ENCODE data around the gene OSGEP.

Gene OSGEP

DNA sequence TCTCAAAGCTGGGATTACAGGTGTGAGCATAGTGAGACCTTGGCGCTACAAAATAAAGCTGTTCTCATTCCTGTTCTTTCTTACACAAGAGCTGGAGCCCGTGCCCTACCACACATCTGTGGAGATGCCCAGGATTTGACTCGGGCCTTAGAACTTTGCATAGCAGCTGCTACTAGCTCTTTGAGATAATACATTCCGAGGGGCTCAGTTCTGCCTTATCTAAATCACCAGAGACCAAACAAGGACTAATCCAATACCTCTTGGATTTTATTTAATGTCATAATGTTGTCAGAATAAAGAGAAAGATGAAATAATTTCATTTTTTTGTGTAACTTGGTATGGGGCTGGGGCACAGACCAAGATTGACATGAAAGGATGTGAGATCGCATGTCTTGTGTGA, 22.2 kb upstream of the OSGEP start:
- no peak for DNase-seq (ENCODE audit: low read depth in 1 of 2, low spot score in 1 of 2)
- H3K27ac ChIP-seq (replicated peaks), result peak overlapping the region; percentile 50
- TF ChIP-seq, protein P1, sequence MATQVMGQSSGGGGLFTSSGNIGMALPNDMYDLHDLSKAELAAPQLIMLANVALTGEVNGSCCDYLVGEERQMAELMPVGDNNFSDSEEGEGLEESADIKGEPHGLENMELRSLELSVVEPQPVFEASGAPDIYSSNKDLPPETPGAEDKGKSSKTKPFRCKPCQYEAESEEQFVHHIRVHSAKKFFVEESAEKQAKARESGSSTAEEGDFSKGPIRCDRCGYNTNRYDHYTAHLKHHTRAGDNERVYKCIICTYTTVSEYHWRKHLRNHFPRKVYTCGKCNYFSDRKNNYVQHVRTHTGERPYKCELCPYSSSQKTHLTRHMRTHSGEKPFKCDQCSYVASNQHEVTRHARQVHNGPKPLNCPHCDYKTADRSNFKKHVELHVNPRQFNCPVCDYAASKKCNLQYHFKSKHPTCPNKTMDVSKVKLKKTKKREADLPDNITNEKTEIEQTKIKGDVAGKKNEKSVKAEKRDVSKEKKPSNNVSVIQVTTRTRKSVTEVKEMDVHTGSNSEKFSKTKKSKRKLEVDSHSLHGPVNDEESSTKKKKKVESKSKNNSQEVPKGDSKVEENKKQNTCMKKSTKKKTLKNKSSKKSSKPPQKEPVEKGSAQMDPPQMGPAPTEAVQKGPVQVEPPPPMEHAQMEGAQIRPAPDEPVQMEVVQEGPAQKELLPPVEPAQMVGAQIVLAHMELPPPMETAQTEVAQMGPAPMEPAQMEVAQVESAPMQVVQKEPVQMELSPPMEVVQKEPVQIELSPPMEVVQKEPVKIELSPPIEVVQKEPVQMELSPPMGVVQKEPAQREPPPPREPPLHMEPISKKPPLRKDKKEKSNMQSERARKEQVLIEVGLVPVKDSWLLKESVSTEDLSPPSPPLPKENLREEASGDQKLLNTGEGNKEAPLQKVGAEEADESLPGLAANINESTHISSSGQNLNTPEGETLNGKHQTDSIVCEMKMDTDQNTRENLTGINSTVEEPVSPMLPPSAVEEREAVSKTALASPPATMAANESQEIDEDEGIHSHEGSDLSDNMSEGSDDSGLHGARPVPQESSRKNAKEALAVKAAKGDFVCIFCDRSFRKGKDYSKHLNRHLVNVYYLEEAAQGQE (IDR thresholded peaks at IDR 0.05; ENCODE audit: insufficient replicate concordance, low read depth), result no peak
- no peak for TF ChIP-seq SPI1 (IDR thresholded peaks at IDR 0.05; ENCODE audit: borderline replicate concordance, low read depth)
- TF ChIP-seq, protein P2, sequence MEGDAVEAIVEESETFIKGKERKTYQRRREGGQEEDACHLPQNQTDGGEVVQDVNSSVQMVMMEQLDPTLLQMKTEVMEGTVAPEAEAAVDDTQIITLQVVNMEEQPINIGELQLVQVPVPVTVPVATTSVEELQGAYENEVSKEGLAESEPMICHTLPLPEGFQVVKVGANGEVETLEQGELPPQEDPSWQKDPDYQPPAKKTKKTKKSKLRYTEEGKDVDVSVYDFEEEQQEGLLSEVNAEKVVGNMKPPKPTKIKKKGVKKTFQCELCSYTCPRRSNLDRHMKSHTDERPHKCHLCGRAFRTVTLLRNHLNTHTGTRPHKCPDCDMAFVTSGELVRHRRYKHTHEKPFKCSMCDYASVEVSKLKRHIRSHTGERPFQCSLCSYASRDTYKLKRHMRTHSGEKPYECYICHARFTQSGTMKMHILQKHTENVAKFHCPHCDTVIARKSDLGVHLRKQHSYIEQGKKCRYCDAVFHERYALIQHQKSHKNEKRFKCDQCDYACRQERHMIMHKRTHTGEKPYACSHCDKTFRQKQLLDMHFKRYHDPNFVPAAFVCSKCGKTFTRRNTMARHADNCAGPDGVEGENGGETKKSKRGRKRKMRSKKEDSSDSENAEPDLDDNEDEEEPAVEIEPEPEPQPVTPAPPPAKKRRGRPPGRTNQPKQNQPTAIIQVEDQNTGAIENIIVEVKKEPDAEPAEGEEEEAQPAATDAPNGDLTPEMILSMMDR (IDR thresholded peaks at IDR 0.05; ENCODE audit: insufficient read depth, low read length), result no peak
- TF ChIP-seq POLR2AphosphoS5 (IDR thresholded peaks at IDR 0.05; ENCODE audit: low read depth), result no peak
- H3K4me3 ChIP-seq (replicated peaks; ENCODE audit: insufficient read depth, low read length), result no peak overlapping the region
- H3K27me3 ChIP-seq (ENCODE audit: insufficient read depth, poor library complexity, severe bottlenecking), result no peaks in the 10 kb centered on the region

DNA sequence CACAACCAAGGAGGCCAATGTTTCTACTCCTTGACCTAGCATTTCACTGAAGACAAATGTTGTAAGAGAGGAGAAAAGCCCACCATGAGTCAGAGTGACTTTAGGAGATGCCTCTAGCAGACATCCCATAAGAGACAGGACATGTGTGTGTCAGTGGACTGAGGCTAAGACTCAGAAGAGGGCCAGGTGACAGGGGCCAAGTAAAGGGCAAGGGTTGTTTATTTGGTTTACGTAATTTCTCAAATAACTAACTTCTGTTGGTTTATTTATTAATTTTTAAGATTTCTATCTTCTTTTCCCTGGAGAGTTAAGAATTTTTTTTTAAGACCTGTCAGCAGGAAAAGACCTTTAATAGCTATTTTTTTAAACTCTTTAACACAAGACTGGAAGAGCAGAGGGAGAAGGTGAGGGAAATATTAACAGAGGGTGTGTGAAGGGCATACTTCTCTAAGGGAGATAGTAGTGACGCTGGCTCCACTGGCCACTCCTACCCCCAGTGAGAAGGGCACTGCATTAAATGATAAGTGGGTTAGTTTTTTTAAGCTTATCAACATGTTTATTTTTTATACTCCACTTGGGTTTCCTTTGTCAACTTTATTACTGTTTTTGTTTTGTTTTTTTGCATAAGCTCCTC, 18.0 kb upstream of the OSGEP start:
- H3K27me3 ChIP-seq (ENCODE audit: insufficient read depth, poor library complexity, severe bottlenecking), result no peaks in the 10 kb centered on the region
- DNase-seq (ENCODE audit: low read depth in 1 of 2, low spot score in 1 of 2), result no peak
- no peak overlapping the region; the same call in 1 of the 2 replicates for H3K4me3 ChIP-seq (replicated peaks; ENCODE audit: insufficient read depth, low read length)
- peak overlapping the region; percentile 98 for H3K27ac ChIP-seq (replicated peaks)
- TF ChIP-seq, protein P2 (IDR thresholded peaks at IDR 0.05; ENCODE audit: insufficient read depth, low read length), result no peak
- TF ChIP-seq GABPA (IDR thresholded peaks at IDR 0.05; ENCODE audit: low read depth) (no peak), POLR2AphosphoS5 (IDR thresholded peaks at IDR 0.05; ENCODE audit: low read depth) (no peak), SPI1 (IDR thresholded peaks at IDR 0.05; ENCODE audit: borderline replicate concordance, low read depth) (no peak)
- TF ChIP-seq, protein P1 (IDR thresholded peaks at IDR 0.05; ENCODE audit: insufficient replicate concordance, low read depth), result no peak

DNA sequence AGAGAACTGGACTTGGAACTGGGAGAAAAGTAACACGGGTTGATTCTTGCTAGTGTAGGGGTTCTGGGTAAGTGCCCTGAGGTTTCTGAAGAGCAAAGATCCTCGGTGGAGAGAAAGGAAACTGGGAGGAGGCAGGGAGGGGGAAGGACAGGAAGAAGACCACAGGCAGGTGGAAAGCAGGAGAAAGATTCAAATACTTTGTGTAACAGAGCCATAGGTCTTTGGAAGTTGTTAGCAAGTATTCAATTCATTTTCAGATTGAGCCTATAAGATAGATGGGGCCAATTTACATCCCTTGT, 15.9 kb upstream of the OSGEP start:
- no peaks in the 10 kb centered on the region for H3K27me3 ChIP-seq (ENCODE audit: insufficient read depth, poor library complexity, severe bottlenecking)
- peak overlapping the region; percentile 97 for H3K4me3 ChIP-seq (replicated peaks; ENCODE audit: insufficient read depth, low read length)
- peak overlapping the region; percentile 98 for H3K27ac ChIP-seq (replicated peaks)
- TF ChIP-seq, protein P2 (IDR thresholded peaks at IDR 0.05; ENCODE audit: insufficient read depth, low read length), result no peak
- TF ChIP-seq, protein P1 (IDR thresholded peaks at IDR 0.05; ENCODE audit: insufficient replicate concordance, low read depth), result no peak
- TF ChIP-seq SPI1 (IDR thresholded peaks at IDR 0.05; ENCODE audit: borderline replicate concordance, low read depth) (no peak), POLR2AphosphoS5 (IDR thresholded peaks at IDR 0.05; ENCODE audit: low read depth) (no peak), GABPA (IDR thresholded peaks at IDR 0.05; ENCODE audit: low read depth) (no peak)
- DNase-seq (ENCODE audit: low read depth in 1 of 2, low spot score in 1 of 2), result peak in 1 of 2 experiments; percentile 25

Measured in HL-60 (cell line).